Loucy (cell line): Measurements from ENCODE around the gene SLC19A1.

Experiments used
- EZH2phosphoT487 ChIP-seq: fragments of 200-600 bp; IDR thresholded peaks from 2 replicates; pipeline ENCODE4 v1.6.1; 2018; ENCODE audit warnings: antibody characterized with exemption, mild to moderate bottlenecking, moderate library complexity, borderline replicate concordance
- TF ChIP-seq, protein P1 (sequence below): fragments of 200-600 bp; sonication (generic); conservative IDR thresholded peaks from 2 replicates; pipeline ENCODE4 v1.5.1; 2014; ENCODE audit warnings: mild to moderate bottlenecking, antibody characterized with exemption, low read length

GRCh38 chr21:45451771-45452182, 90.5 kb downstream of the SLC19A1 start:
- TF ChIP-seq, protein P1, sequence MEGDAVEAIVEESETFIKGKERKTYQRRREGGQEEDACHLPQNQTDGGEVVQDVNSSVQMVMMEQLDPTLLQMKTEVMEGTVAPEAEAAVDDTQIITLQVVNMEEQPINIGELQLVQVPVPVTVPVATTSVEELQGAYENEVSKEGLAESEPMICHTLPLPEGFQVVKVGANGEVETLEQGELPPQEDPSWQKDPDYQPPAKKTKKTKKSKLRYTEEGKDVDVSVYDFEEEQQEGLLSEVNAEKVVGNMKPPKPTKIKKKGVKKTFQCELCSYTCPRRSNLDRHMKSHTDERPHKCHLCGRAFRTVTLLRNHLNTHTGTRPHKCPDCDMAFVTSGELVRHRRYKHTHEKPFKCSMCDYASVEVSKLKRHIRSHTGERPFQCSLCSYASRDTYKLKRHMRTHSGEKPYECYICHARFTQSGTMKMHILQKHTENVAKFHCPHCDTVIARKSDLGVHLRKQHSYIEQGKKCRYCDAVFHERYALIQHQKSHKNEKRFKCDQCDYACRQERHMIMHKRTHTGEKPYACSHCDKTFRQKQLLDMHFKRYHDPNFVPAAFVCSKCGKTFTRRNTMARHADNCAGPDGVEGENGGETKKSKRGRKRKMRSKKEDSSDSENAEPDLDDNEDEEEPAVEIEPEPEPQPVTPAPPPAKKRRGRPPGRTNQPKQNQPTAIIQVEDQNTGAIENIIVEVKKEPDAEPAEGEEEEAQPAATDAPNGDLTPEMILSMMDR, result no peak
- no peak for TF ChIP-seq EZH2phosphoT487
